PC-9 (cell line): ENCODE results near the gene CCM2.

Source experiments
- EZH2 ChIP-seq: fragments of 200-600 bp; sonication (generic); IDR thresholded peaks from 2 replicates; pipeline ENCODE4 v1.8.0; 2017; ENCODE audit warnings: antibody characterized with exemption, low read depth
- TF ChIP-seq, protein P1 (sequence below): fragments of 200-600 bp; sonication (generic); conservative IDR thresholded peaks from 2 replicates; pipeline ENCODE4 v1.6.1; 2017; ENCODE audit warnings: mixed run types, antibody characterized with exemption, mild to moderate bottlenecking, moderate library complexity

DNA sequence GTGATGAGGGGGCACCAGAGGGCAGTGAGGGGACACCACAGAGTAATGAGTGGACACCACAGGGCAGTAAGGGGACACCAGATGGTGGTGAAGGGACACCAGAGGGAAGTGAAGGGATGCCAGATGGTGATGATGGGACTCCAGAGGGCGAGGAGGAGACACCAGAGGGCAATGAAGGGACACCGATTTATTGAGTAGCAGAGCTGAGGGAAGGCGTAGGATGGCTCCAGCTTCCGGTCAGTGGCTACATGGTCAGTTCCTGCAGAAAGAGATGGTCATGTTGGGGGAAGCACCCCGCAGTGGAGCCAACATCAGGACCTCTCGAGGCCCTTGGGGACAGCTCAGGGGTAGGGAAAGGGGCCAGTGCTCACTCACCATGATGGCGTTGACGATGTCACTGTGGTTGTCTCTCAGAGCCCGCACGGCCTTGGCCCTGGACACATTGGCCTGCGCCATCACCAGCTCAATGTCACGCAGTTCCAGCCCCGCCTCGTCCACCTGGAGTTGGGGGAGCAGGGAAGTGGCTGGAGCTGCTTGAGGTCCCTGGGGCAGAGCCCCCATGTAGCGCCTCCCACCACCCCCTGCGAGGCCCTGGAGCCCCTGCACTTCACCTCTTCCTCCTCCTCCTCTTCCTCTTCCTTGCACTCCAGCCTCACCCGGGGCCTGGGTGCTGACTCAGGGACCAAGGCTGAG lies 80.4 kb downstream of the CCM2 start:
- TF ChIP-seq, protein P1, sequence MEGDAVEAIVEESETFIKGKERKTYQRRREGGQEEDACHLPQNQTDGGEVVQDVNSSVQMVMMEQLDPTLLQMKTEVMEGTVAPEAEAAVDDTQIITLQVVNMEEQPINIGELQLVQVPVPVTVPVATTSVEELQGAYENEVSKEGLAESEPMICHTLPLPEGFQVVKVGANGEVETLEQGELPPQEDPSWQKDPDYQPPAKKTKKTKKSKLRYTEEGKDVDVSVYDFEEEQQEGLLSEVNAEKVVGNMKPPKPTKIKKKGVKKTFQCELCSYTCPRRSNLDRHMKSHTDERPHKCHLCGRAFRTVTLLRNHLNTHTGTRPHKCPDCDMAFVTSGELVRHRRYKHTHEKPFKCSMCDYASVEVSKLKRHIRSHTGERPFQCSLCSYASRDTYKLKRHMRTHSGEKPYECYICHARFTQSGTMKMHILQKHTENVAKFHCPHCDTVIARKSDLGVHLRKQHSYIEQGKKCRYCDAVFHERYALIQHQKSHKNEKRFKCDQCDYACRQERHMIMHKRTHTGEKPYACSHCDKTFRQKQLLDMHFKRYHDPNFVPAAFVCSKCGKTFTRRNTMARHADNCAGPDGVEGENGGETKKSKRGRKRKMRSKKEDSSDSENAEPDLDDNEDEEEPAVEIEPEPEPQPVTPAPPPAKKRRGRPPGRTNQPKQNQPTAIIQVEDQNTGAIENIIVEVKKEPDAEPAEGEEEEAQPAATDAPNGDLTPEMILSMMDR = no peak
- no peak for TF ChIP-seq EZH2
